Activated CD4-positive, alpha-beta T cell treated with anti-CD3 and anti-CD28 coated beads for 1 hour (primary cell): Measurements from ENCODE around the gene SLC22A31.

Experiments
- DNase-seq: peaks from one replicate; pipeline ENCODE4 v3.0.0-alpha.2; 2020

SLC22A31 gene

GRCh38 chr16:89164847-89165680, 35.3 kb downstream of the SLC22A31 start:
- no peak for DNase-seq

- DNase-seq, result no peak
These were observed 35.9 kb downstream of the SLC22A31 start for GRCh38 chr16:89164436-89164835.

- DNase-seq, result no peak
These were observed 37.0 kb downstream of the SLC22A31 start for GRCh38 chr16:89163297-89163696.

- no peak for DNase-seq
These were observed 38.3 kb downstream of the SLC22A31 start for GRCh38 chr16:89161763-89162713.

DNA sequence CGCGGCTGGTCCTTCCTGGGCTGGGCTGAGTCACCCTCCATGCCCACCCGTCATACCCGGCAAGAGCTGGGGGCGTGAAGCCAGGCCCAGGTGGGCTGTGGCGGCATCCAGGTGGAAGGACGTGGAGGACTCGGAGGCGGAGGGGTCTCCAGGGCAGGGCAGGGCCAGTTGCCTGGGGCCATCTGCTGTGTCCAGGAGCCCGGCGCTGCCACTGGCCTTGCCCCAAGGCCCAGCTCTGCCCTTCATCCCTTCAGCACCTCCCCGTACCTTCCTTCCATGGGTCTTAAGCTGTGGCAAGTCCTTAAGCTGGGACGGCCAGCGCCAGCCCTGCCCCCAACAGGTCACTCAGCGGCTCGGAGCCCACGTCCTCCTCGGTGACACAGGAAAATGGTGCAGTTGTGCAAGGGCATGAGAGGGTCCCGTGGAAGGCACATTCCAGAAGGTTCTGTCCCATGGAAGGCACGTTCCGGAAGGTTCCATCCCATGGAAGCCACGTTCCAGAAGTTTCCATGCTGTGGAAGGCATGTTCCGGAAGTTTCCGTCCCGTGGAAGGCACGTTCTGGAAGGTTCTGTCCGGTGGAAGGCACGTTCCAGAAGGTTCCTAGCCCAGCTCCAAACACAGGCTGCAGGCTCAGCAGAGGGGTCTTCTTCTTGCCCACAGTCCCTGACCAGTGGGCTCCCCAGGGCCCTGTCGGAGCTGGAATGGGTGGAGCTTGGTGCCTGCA, 39.2 kb downstream of the SLC22A31 start:
- no peak for DNase-seq

GRCh38 chr16:89159850-89160354, 40.4 kb downstream of the SLC22A31 start:
- no peak for DNase-seq

- DNase-seq, result no peak
These were observed 41.1 kb downstream of the SLC22A31 start for GRCh38 chr16:89159066-89159849.

- no peak for DNase-seq
These were observed 42.6 kb downstream of the SLC22A31 start for GRCh38 chr16:89157778-89158177.

DNA sequence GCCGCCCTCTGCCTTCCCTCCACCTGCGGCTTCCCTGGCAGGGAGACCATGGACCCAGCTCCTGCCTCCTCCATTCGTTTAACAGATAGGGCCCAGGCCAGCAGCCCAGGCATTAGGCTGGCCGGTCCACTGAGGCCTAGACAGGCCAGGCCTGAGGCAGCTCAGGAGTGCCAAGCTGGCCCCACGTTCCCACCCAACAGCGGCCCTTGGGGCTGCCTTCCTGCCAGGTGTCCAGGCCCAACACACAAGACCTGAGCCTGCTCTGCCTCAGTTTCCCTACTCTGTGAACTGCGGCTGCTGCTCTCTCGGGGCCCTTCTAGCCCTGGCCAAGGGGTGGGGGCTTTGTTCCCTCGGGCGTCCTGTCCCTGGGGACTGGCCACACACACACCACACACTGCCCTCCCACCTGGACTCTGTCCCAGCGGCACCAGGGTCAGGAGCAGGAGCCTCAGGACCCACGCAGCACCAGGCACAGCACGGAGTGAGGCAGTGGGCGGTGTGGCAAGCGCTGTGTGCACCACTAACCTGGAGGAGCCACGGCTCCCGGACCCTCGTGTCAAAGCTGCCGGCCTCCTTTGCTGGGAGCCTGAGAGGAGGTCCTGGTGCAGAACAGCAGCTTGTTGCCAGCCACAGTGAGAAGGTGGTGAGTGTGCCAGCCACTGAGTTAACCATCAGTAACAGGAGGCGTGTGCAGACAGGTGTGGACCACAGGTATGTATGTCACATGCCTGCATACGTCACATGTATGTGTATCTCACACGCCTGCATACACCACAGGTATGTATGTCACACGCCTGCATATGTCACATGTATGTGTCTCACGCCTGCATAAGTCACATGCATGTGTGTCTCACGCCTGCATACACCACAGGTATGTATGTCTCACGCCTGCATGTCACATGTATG, 43.3 kb downstream of the SLC22A31 start:
- DNase-seq, result no peak

- no peak for DNase-seq
These were observed 44.2 kb downstream of the SLC22A31 start for GRCh38 chr16:89155851-89156739.

GRCh38 chr16:89155184-89155679, 45.1 kb downstream of the SLC22A31 start:
- no peak for DNase-seq

DNA sequence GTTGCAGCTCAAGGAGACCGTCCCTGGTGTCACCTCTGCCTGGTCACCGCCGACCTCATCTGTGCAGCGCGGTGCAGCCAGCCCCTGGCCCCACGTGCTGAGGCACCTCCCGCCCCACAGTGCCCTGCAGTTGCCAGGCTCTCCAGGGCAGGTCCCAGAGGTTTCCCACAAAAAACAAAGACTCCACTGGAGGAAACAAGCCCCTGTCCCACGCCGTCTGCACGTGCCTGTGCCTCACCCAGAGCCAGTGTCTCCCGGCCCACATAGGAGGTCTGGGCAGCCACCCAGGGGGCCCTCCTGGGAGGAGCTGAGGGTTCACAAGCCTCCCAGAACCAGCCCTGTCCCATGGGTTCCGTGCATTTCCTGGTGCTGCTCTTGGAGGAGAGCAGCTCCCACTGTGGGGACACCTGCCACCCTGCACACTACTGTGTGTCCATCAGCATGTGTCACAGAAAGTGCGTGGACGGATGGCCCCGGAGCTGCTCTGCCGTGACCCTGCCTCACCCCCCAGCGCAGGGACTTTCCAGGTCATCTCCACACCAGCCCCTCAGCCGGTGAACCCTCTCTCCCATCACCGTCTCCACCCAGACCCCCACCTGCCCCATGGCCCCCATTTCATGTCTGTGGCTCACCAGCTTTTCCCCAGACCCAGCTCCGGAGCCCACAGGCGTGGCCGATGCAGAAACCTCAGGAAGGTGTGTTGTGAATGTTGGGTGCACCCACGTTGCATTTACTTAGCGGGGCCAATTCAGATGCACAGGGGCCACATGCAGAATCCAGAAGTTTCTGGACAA, 45.8 kb downstream of the SLC22A31 start:
- DNase-seq, result no peak

- no peak for DNase-seq
These were observed 46.5 kb downstream of the SLC22A31 start for GRCh38 chr16:89153848-89154271.

- no peak for DNase-seq
These were observed 47.3 kb downstream of the SLC22A31 start for GRCh38 chr16:89152831-89153700.

GRCh38 chr16:89150981-89151380, 49.4 kb downstream of the SLC22A31 start:
- no peak for DNase-seq

- DNase-seq, result no peak
These were observed 50.1 kb downstream of the SLC22A31 start for GRCh38 chr16:89150090-89150835.

GRCh38 chr16:89149386-89149785, 51.0 kb downstream of the SLC22A31 start:
- DNase-seq, result no peak
